H1 (cell line): ENCODE measurements around the gene ST6GALNAC4. TPM values are rescaled to one million over a fixed set of nuclear protein-coding genes. Genes with fewer than 3 reads are reported as not detected.

Source experiments
- CBX8 ChIP-seq: fragments of 300-800, 300-1000 bp; sonication (generic); IDR thresholded peaks from 2 replicates; pipeline ENCODE4 v1.7.1; 2016; ENCODE audit warnings: low read depth, low read length, borderline replicate concordance
- CEBPB ChIP-seq: IDR thresholded peaks from 2 replicates; pipeline ENCODE4 v1.6.1; 2012; ENCODE audit warnings: low read depth, low read length
- CHD1 ChIP-seq: IDR thresholded peaks from 2 replicates; pipeline ENCODE4 v1.6.1; 2012; ENCODE audit warnings: low read depth, low read length, improper control_type of control experiment
- CREB1 ChIP-seq: IDR thresholded peaks from 2 replicates; pipeline ENCODE4 v1.6.1; 2012; ENCODE audit warnings: inconsistent platforms
- GTF2F1 ChIP-seq: IDR thresholded peaks from 2 replicates; pipeline ENCODE4 v1.6.1; 2012; ENCODE audit warnings: low read depth, low read length, improper control_type of control experiment, borderline replicate concordance
- NANOG ChIP-seq: IDR thresholded peaks from 2 replicates; pipeline ENCODE4 v1.6.1; 2011; ENCODE audit warnings: low read length, low read depth, mild to moderate bottlenecking, inconsistent platforms; ENCODE audit not compliant: insufficient read depth, poor library complexity, severe bottlenecking
- POU5F1 ChIP-seq: IDR thresholded peaks from 2 replicates; pipeline ENCODE4 v1.6.1; 2011; ENCODE audit warnings: low read depth, mild to moderate bottlenecking, low read length, moderate library complexity
- RNF2 ChIP-seq: fragments of 200-900, 300-1000 bp; sonication (generic); IDR thresholded peaks from 2 replicates; pipeline ENCODE4 v1.7.1; 2016; ENCODE audit warnings: borderline replicate concordance, low read depth, mild to moderate bottlenecking, antibody characterized with exemption, low read length; ENCODE audit not compliant: poor library complexity, severe bottlenecking; ENCODE audit errors: missing control alignments
- SP1 ChIP-seq: IDR thresholded peaks from 2 replicates; pipeline ENCODE4 v1.6.1; 2011; ENCODE audit warnings: low read depth, low read length
- polyA plus RNA-seq, 7 experiments: library from polyadenylated mRNA; depleted of rRNA in 3 of 7; stranded (reverse) in 5 of 7; unstranded in 2 of 7; fragments of >200 nt in 5 of 7; fragments of 200-250 nt in 2 of 7; gene quantifications; 1 replicate in 5 of 7; 2 replicates in 1 of 7; 4 replicates in 1 of 7; pipeline versions ENCODE4 v1.2.1 to v1.2.3, GENCODE V29; 2011 to 2013; ENCODE audit warnings: missing spikeins in 2 of 7, mixed read lengths in 2 of 7
- total RNA-seq: library from RNA; stranded (reverse); fragmentation: NEBNext Ultra II Directional; extraction: Animal tissue kit (Norgen Biotek cat#: 25700); gene quantifications from 2 replicates; pipeline ENCODE4 v1.2.1, GENCODE V29; 2021
- TF ChIP-seq, protein P1 (sequence below): fragments of 300-600 bp; sonication (generic); IDR thresholded peaks from 2 replicates; pipeline ENCODE4 v1.7.1; 2012; ENCODE audit warnings: low read length, moderate library complexity, mild to moderate bottlenecking, inconsistent platforms; ENCODE audit not compliant: insufficient replicate concordance

ST6GALNAC4 gene
- total and polyA plus RNA-seq, 2 of the 8 experiments (the other 6 are each of a cell fraction or from before 2014, with no cell fraction given) = 21.8 to 34.1 TPM

DNA sequence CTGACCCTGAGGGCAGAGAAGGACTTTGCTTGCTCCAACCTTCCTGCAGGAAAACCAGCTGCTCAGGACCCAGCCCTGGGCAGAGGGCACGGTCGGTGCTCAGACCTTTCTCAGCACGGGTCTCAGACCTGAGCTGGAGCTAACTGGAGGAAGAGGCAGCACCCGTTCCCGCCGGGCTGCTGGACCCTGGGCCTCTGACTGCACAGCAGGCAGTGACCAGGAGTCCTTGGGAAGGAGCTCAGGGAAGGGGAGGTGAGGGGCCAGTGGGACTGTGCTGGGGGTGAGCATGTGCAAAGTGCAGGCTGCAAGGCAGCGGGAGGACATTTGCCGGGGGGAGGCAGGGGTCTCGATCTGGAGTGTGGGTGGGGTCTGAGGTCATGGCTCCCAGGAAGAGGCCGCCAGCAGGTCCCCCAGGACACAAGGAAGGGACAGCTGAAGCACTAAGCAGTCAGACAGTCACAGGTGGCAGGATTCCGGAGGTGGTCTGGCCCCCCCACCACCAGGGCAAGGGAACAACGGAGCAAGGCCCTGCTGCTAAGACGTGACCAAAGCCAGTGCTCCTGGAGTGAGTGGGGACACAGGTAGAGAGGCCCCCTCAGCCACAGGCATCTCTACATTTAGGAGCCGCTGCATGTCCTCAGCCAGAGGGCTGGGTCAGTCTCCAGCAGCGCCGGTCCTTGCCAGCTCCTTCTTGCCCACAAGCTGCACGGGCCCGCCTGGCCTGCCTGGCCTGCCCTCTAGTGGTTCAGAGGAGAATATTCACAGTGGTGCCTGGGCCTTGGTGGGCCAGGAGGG, 25.6 kb upstream of the ST6GALNAC4 start (continued):
- TF ChIP-seq, protein P1, sequence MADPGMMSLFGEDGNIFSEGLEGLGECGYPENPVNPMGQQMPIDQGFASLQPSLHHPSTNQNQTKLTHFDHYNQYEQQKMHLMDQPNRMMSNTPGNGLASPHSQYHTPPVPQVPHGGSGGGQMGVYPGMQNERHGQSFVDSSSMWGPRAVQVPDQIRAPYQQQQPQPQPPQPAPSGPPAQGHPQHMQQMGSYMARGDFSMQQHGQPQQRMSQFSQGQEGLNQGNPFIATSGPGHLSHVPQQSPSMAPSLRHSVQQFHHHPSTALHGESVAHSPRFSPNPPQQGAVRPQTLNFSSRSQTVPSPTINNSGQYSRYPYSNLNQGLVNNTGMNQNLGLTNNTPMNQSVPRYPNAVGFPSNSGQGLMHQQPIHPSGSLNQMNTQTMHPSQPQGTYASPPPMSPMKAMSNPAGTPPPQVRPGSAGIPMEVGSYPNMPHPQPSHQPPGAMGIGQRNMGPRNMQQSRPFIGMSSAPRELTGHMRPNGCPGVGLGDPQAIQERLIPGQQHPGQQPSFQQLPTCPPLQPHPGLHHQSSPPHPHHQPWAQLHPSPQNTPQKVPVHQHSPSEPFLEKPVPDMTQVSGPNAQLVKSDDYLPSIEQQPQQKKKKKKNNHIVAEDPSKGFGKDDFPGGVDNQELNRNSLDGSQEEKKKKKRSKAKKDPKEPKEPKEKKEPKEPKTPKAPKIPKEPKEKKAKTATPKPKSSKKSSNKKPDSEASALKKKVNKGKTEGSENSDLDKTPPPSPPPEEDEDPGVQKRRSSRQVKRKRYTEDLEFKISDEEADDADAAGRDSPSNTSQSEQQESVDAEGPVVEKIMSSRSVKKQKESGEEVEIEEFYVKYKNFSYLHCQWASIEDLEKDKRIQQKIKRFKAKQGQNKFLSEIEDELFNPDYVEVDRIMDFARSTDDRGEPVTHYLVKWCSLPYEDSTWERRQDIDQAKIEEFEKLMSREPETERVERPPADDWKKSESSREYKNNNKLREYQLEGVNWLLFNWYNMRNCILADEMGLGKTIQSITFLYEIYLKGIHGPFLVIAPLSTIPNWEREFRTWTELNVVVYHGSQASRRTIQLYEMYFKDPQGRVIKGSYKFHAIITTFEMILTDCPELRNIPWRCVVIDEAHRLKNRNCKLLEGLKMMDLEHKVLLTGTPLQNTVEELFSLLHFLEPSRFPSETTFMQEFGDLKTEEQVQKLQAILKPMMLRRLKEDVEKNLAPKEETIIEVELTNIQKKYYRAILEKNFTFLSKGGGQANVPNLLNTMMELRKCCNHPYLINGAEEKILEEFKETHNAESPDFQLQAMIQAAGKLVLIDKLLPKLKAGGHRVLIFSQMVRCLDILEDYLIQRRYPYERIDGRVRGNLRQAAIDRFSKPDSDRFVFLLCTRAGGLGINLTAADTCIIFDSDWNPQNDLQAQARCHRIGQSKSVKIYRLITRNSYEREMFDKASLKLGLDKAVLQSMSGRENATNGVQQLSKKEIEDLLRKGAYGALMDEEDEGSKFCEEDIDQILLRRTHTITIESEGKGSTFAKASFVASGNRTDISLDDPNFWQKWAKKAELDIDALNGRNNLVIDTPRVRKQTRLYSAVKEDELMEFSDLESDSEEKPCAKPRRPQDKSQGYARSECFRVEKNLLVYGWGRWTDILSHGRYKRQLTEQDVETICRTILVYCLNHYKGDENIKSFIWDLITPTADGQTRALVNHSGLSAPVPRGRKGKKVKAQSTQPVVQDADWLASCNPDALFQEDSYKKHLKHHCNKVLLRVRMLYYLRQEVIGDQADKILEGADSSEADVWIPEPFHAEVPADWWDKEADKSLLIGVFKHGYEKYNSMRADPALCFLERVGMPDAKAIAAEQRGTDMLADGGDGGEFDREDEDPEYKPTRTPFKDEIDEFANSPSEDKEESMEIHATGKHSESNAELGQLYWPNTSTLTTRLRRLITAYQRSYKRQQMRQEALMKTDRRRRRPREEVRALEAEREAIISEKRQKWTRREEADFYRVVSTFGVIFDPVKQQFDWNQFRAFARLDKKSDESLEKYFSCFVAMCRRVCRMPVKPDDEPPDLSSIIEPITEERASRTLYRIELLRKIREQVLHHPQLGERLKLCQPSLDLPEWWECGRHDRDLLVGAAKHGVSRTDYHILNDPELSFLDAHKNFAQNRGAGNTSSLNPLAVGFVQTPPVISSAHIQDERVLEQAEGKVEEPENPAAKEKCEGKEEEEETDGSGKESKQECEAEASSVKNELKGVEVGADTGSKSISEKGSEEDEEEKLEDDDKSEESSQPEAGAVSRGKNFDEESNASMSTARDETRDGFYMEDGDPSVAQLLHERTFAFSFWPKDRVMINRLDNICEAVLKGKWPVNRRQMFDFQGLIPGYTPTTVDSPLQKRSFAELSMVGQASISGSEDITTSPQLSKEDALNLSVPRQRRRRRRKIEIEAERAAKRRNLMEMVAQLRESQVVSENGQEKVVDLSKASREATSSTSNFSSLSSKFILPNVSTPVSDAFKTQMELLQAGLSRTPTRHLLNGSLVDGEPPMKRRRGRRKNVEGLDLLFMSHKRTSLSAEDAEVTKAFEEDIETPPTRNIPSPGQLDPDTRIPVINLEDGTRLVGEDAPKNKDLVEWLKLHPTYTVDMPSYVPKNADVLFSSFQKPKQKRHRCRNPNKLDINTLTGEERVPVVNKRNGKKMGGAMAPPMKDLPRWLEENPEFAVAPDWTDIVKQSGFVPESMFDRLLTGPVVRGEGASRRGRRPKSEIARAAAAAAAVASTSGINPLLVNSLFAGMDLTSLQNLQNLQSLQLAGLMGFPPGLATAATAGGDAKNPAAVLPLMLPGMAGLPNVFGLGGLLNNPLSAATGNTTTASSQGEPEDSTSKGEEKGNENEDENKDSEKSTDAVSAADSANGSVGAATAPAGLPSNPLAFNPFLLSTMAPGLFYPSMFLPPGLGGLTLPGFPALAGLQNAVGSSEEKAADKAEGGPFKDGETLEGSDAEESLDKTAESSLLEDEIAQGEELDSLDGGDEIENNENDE = no peak
- TF ChIP-seq CEBPB = no peak
- no peak for TF ChIP-seq GTF2F1
- no peak for TF ChIP-seq NANOG
- TF ChIP-seq CHD1 = no peak
- no peak for TF ChIP-seq RNF2
- TF ChIP-seq CBX8 = no peak
- TF ChIP-seq CREB1 = no peak
- no peak for TF ChIP-seq SP1
- TF ChIP-seq POU5F1 = no peak
